Stomach smooth muscle (tissue), 2 donors: ENCODE measurements around the gene COL26A1.
"Not testable (repeated sequence)": the region's sequence is repeated elsewhere in the genome, so short reads cannot be mapped to it uniquely, and the experiment has no call there.

Source experiments
- H3K27ac ChIP-seq: one replicate; pipeline ENCODE4 v1.7.0; 2013; ENCODE audit warnings: mild to moderate bottlenecking, low read length, inconsistent platforms
- H3K27me3 ChIP-seq, 2 donors: one replicate each; pipeline ENCODE4 v1.7.0; 2013; ENCODE audit warnings: low read length in 2 of 2; ENCODE audit not compliant: insufficient read depth in 2 of 2, control insufficient read depth in 1 of 2
- H3K36me3 ChIP-seq, 2 donors: one replicate each; pipeline ENCODE4 v1.7.0; 2013; ENCODE audit warnings: low read length in 2 of 2; ENCODE audit not compliant: control insufficient read depth in 2 of 2, insufficient read depth in 2 of 2
- H3K4me1 ChIP-seq: one replicate; pipeline ENCODE4 v1.7.0; 2013; ENCODE audit warnings: low read length; ENCODE audit not compliant: control insufficient read depth, insufficient read depth
- H3K4me3 ChIP-seq, 2 donors: one replicate each; pipeline ENCODE4 v1.7.0; 2013; ENCODE audit warnings: low read length in 2 of 2
- H3K9ac ChIP-seq, 2 donors: one replicate each; pipeline ENCODE4 v1.7.0; 2013; ENCODE audit warnings: low read length in 2 of 2, mild to moderate bottlenecking in 1 of 2
- H3K9me3 ChIP-seq, 2 donors: one replicate each; pipeline ENCODE4 v1.7.0; 2013; ENCODE audit warnings: low read length in 2 of 2; ENCODE audit not compliant: control insufficient read depth in 2 of 2
- donor health status: healthy.
- donor health status: Pancreatic carcinoma.

Gene COL26A1

GRCh38 chr7:101598986-101599771 is 236.5 kb downstream of the COL26A1 start:
- no peak overlapping the region for H3K4me3 ChIP-seq
- H3K27me3 ChIP-seq: peaks cover 0 to 4% of the 10 kb centered on the region in 2 donors
- H3K27ac ChIP-seq: no peak overlapping the region
- no peak overlapping the region for H3K9ac ChIP-seq
- no peaks in the 10 kb centered on the region for H3K9me3 ChIP-seq
- no peaks in the 10 kb centered on the region for H3K36me3 ChIP-seq
- H3K4me1 ChIP-seq: peaks cover 3% of the 10 kb centered on the region

- no peak overlapping the region for H3K4me3 ChIP-seq
- peaks cover 3% of the 10 kb centered on the region for H3K4me1 ChIP-seq
- no peaks in the 10 kb centered on the region for H3K36me3 ChIP-seq
- H3K27me3 ChIP-seq: peaks cover 0 to 4% of the 10 kb centered on the region in 2 donors
- H3K9ac ChIP-seq: no peak overlapping the region
- H3K9me3 ChIP-seq: no peaks in the 10 kb centered on the region
- no peak overlapping the region for H3K27ac ChIP-seq
Observed at GRCh38 chr7:101599787-101600186, 237.1 kb downstream of the COL26A1 start.

- Histone ChIP-seq H3K4me3 (no peak overlapping the region), H3K9me3 (no peaks in the 10 kb centered on the region), H3K9ac (no peak overlapping the region), H3K27me3 (peaks cover 0 to 3% of the 10 kb centered on the region in 2 donors), H3K36me3 (no peaks in the 10 kb centered on the region), H3K4me1 (peaks cover 3% of the 10 kb centered on the region), H3K27ac (no peak overlapping the region)
Observed at GRCh38 chr7:101602082-101602481, 239.4 kb downstream of the COL26A1 start.

GRCh38 chr7:101602484-101603241 is 240.0 kb downstream of the COL26A1 start:
- no peak overlapping the region for H3K4me3 ChIP-seq
- H3K9ac ChIP-seq: no peak overlapping the region
- no peaks in the 10 kb centered on the region for H3K9me3 ChIP-seq
- no peaks in the 10 kb centered on the region for H3K36me3 ChIP-seq
- no peak overlapping the region for H3K27ac ChIP-seq
- H3K27me3 ChIP-seq: peaks cover 0 to 3% of the 10 kb centered on the region in 2 donors
- peaks cover 3% of the 10 kb centered on the region for H3K4me1 ChIP-seq

- no peaks in the 10 kb centered on the region for H3K36me3 ChIP-seq
- H3K27me3 ChIP-seq: peaks cover 0 to 3% of the 10 kb centered on the region in 2 donors
- peaks cover 3% of the 10 kb centered on the region for H3K4me1 ChIP-seq
- H3K9me3 ChIP-seq: no peaks in the 10 kb centered on the region
- H3K4me3 ChIP-seq: no peak overlapping the region
- no peak overlapping the region for H3K9ac ChIP-seq
- no peak overlapping the region for H3K27ac ChIP-seq
Observed at GRCh38 chr7:101604331-101604933, 241.8 kb downstream of the COL26A1 start.

GRCh38 chr7:101604934-101605332 is 242.3 kb downstream of the COL26A1 start:
- H3K27ac ChIP-seq, H3K36me3 ChIP-seq, H3K27me3 ChIP-seq, H3K9me3 ChIP-seq, H3K4me3 ChIP-seq, H3K9ac ChIP-seq, H3K4me1 ChIP-seq: not testable (repeated sequence)

GRCh38 chr7:101605611-101606497 is 243.2 kb downstream of the COL26A1 start:
- H3K36me3 ChIP-seq: no peaks in the 10 kb centered on the region
- H3K9ac ChIP-seq: no peak overlapping the region
- H3K27ac ChIP-seq: no peak overlapping the region
- H3K27me3 ChIP-seq: peaks cover 0 to 3% of the 10 kb centered on the region in 2 donors
- peaks cover 3% of the 10 kb centered on the region for H3K4me1 ChIP-seq
- no peaks in the 10 kb centered on the region for H3K9me3 ChIP-seq
- H3K4me3 ChIP-seq: no peak overlapping the region

GRCh38 chr7:101606498-101606923 is 243.8 kb downstream of the COL26A1 start:
- Histone ChIP-seq H3K27ac (no peak overlapping the region), H3K36me3 (no peaks in the 10 kb centered on the region), H3K27me3 (no peaks in the 10 kb centered on the region), H3K4me3 (no peak overlapping the region), H3K4me1 (peaks cover 3% of the 10 kb centered on the region), H3K9ac (no peak overlapping the region), H3K9me3 (no peaks in the 10 kb centered on the region)
